ENCODE data around the gene NUBPL.

NUBPL gene

DNA sequence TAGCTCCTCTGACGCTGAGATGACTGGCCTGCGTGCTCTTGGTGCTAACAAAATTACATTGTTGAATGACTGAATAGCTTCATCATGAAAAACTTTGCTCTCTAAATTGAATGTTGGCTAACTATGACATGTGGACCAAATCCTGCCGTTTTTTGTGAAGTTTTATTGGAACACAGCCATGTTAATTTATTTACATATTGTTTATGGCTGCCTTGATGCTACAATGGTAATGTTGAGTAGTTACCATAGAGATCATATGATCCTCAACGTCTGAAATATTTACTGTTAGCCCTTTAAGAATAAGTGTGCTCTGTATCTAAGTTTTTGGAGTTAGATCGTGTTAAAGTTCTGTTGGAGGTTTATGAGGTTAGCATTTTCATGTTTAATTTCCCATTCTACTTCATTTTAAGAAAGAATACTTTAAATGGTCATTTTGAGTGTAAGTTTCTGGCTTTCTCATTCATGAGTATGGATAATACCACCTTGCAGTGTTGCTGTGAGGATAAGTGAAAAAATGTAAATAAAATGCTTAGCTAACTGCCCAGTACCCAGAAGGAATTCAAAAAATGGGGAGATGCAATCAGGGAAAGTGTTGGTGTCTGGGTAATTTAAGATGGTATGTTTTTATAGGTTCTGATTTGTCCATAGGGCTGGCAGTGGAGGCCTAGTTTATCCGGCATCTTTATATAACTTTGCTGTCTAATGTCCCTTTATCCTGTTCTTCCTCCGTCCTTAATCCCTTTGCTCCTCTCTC, 35.3 kb downstream of the NUBPL start:
- TF ChIP-seq GATA3 (IDR thresholded peaks at IDR 0.05; ENCODE audit: low read depth, low read length) = no peak
- TF ChIP-seq GATA2 (IDR thresholded peaks at IDR 0.05; ENCODE audit: low read depth, low read length) = no peak

DNA sequence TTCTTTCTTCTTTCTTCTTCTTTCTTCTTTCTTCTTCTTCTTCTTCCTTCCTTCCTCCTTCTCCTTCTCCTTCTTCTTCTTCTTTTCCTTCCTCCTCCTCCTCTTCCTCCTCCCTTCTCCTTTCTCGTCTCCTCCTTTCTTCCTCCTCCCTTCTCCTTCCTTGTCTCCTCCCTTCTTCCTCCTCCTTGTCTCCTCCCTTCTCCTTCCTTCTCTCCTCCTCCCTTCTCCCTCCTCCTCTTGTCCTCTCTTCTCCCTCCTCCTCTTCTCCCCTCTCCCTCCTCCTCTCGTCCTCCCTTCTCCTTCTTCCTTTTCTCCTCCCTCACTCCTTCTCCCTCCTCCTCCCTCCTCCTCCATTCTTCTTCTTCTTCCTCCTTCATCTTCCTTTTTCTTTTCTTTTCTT, 44.5 kb downstream of the NUBPL start:
- TF ChIP-seq GATA2 (IDR thresholded peaks at IDR 0.05; ENCODE audit: low read depth, low read length) (no peak), GATA3 (IDR thresholded peaks at IDR 0.05; ENCODE audit: low read depth, low read length) (no peak)

- TF ChIP-seq GATA3 (IDR thresholded peaks at IDR 0.05; ENCODE audit: low read depth, low read length) (no peak), GATA2 (IDR thresholded peaks at IDR 0.05; ENCODE audit: low read depth, low read length) (no peak)
These were observed 50.7 kb downstream of the NUBPL start for GRCh38 chr14:31611778-31612433.

DNA sequence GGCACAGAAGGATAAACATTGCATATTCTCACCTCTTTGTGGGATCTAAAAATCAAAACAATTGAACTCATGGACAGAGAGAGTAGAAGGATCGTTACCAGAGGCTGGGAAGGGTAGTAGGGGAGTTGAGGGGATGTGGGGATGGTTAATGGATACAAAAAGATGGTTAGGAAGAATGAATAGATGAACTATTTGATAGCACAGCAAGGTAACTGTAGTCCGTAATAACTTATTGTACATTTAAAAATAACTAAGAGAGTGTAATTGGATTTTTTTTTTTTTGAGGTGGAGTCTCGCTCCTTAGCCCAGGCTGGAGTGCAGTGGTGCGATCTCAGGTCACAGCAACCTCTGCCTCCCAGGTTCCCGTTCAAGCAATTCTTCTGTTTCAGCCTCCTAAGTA, 52.0 kb downstream of the NUBPL start:
- no peak for TF ChIP-seq GATA3 (IDR thresholded peaks at IDR 0.05; ENCODE audit: low read depth, low read length)
- TF ChIP-seq GATA2 (IDR thresholded peaks at IDR 0.05; ENCODE audit: low read depth, low read length) = no peak

DNA sequence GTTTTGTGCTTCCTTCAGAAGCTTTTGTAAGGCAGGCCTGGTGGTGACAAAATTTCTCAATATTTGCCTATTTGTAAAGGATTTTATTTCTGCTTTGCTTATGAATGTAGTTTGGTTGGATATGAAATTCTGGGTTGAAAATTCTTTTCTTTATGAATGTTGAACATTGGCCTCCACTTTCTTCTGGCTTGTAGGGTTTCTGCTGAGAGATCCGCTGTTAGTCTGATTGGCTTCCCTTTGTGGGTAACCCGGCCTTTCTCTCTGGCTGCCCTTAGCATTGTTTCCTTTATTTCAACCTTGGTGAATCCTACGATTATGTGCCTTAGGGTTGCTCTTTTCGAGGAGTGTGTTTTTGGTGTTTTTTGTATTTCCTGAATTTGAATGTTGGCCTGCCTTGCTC, 58.2 kb downstream of the NUBPL start:
- TF ChIP-seq GATA3 (IDR thresholded peaks at IDR 0.05; ENCODE audit: low read depth, low read length) (no peak), GATA2 (IDR thresholded peaks at IDR 0.05; ENCODE audit: low read depth, low read length) (no peak)

DNA sequence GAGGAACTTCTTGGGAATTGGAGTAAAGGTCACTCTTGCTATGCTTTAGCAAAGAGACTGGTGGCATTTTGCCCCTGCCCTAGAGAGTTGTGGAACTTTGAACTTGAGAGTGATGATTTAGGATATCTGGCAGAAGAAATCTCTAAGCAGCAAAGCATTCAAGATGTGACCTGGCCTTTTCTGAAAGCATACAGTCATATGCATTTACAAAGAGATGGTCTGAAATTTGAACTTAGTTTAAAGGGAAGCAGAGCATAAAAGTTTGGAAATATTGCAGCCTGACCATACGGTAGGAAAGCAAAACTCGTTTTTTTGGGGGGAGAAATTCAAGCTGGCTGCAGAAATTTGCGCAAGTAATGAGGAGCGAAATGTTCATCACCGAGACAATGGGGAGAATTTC, 60.9 kb downstream of the NUBPL start:
- no peak for TF ChIP-seq GATA2 (IDR thresholded peaks at IDR 0.05; ENCODE audit: low read depth, low read length)
- TF ChIP-seq GATA3 (IDR thresholded peaks at IDR 0.05; ENCODE audit: low read depth, low read length) = no peak

DNA sequence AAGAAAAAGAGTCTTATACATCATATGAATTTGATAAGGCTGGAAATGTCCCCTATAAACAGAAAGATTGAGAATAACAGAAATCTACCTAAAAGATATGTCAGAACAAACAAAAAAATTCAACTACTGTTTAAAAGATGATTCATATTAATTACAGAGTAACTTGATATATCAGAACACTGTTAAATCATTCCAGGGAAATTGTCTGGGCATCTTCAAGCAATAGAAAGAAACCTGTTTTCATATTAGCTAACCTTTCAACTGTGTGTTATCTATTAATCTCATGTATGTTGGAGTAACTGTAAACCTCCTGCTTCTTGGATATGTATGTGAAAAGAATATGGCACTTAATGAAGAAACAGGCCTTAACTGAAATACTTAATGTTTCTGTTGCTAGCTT, 96.7 kb downstream of the NUBPL start:
- TF ChIP-seq GATA2 (IDR thresholded peaks at IDR 0.05; ENCODE audit: low read depth, low read length) (no peak), GATA3 (IDR thresholded peaks at IDR 0.05; ENCODE audit: low read depth, low read length) (no peak)

DNA sequence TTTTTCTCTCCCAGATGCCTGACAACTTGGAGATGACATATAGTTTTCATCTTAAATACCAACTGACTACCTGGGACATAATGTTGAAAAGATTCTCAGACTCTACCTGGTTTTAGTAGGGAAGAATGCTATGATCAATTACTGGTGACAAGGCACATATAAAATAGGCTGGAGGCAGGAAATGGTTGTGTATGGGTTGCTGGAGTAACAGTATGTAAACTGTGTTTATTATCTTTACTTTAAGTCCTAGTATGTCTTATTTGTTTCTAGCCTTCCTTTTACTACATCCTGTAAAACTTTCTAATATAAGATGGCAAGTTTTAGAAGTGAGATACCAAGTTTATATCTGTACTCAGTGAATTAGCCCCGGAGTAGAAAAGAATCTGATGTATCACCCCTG, 98.1 kb downstream of the NUBPL start:
- TF ChIP-seq GATA3 (IDR thresholded peaks at IDR 0.05; ENCODE audit: low read depth, low read length) (no peak), GATA2 (IDR thresholded peaks at IDR 0.05; ENCODE audit: low read depth, low read length) (no peak)

DNA sequence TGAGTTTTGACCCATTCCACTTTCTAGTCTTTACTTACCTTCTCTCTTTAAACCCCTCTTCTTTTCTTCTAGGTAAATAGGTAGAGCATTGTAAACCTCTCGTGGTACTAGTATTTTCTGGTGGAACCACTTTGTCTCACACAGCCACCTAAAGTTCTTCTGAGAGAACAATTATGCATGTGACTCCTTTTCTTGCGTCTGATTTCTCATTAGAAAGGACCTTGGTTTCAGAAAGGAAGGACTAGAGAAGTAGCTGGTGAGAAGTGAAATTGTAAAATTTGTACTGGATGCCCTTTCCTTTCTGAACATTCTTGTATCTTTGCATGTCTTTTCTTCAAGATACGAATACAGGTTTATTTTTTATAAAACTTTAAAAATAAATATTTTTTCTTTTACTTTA, 99.0 kb downstream of the NUBPL start:
- TF ChIP-seq GATA2 (IDR thresholded peaks at IDR 0.05; ENCODE audit: low read depth, low read length) (no peak), GATA3 (IDR thresholded peaks at IDR 0.05; ENCODE audit: low read depth, low read length) (no peak)

DNA sequence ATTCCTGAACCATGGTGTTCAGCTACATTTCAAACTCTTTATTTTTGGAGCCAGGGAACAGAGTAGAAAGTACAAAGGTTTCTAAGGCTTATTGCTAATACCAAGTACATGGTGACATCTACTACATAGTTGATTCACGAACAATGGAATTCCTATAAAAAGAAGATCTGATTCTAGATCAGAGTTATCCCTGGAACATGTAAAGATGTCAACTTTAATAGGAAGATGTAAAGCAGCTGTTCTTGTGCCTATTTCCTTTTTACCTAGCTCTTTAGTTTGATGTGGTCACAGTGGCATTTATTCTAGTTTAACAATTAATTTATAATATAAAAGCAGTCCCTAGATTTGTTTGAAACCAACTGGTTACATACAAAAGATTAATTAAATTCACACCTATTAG, 99.5 kb downstream of the NUBPL start:
- TF ChIP-seq GATA3 (IDR thresholded peaks at IDR 0.05; ENCODE audit: low read depth, low read length) (no peak), GATA2 (IDR thresholded peaks at IDR 0.05; ENCODE audit: low read depth, low read length) (no peak)

GRCh38 chr14:31668348-31668747, 107.1 kb downstream of the NUBPL start:
- TF ChIP-seq GATA3 (IDR thresholded peaks at IDR 0.05; ENCODE audit: low read depth, low read length) (no peak), GATA2 (IDR thresholded peaks at IDR 0.05; ENCODE audit: low read depth, low read length) (no peak)

- TF ChIP-seq GATA3 (IDR thresholded peaks at IDR 0.05; ENCODE audit: low read depth, low read length) = no peak
- TF ChIP-seq GATA2 (IDR thresholded peaks at IDR 0.05; ENCODE audit: low read depth, low read length) = no peak
These were observed 111.5 kb downstream of the NUBPL start for GRCh38 chr14:31672709-31673108.

GRCh38 chr14:31677052-31677451, 115.8 kb downstream of the NUBPL start:
- no peak for TF ChIP-seq GATA3 (IDR thresholded peaks at IDR 0.05; ENCODE audit: low read depth, low read length)

- TF ChIP-seq GATA2 (IDR thresholded peaks at IDR 0.05; ENCODE audit: low read depth, low read length) (no peak), GATA3 (IDR thresholded peaks at IDR 0.05; ENCODE audit: low read depth, low read length) (no peak)
These were observed 116.4 kb downstream of the NUBPL start for GRCh38 chr14:31677630-31678029.

All from SH-SY5Y (cell line).